Gastrocnemius medialis (tissue), 4 donors: ENCODE data around the gene TTBK1.

Source experiments
- POLR2A ChIP-seq, 2 donors: fragments of 450-650 bp; IDR thresholded peaks; one replicate each; pipeline ENCODE4 v1.6.1; 2017; ENCODE audit warnings: antibody characterized with exemption in 2 of 2, mild to moderate bottlenecking in 2 of 2, moderate library complexity in 2 of 2
- TF ChIP-seq, protein P1 (sequence below), 5 experiments: fragments of 450-650 bp in 3 of 5; fragments of 200-600 bp in 2 of 5; sonication (generic) in 2 of 5; IDR thresholded peaks in 4 of 5; conservative IDR thresholded peaks in 1 of 5; 1 replicate in 4 of 5; 2 replicates in 1 of 5; pipeline ENCODE4 v1.5.1; 2016 to 2019; ENCODE audit warnings: antibody characterized with exemption in 5 of 5, mild to moderate bottlenecking in 3 of 5, moderate library complexity in 3 of 5

DNA sequence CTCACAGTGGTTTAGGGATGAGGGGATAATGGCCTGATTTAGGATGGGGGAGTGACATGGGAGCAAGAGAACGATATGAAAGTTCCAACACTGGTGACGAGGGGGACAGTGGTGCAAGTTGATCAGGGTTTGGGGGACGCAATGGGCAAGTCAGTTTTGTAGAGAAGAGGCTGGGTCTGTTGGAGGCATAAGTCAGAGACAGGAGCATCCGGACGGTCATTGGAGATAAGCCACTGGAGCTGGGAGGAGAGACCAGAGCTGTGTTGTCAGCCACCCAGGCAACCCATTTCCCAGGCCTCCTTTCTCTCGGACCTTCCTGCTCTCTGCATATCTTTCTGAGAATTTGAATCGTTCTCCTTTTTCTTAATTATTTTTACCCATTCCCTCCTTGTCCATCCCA, 23.5 kb upstream of the TTBK1 start:
- TF ChIP-seq, protein P1, sequence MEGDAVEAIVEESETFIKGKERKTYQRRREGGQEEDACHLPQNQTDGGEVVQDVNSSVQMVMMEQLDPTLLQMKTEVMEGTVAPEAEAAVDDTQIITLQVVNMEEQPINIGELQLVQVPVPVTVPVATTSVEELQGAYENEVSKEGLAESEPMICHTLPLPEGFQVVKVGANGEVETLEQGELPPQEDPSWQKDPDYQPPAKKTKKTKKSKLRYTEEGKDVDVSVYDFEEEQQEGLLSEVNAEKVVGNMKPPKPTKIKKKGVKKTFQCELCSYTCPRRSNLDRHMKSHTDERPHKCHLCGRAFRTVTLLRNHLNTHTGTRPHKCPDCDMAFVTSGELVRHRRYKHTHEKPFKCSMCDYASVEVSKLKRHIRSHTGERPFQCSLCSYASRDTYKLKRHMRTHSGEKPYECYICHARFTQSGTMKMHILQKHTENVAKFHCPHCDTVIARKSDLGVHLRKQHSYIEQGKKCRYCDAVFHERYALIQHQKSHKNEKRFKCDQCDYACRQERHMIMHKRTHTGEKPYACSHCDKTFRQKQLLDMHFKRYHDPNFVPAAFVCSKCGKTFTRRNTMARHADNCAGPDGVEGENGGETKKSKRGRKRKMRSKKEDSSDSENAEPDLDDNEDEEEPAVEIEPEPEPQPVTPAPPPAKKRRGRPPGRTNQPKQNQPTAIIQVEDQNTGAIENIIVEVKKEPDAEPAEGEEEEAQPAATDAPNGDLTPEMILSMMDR (IDR thresholded peaks at IDR 0.05 in 4 of 5, conservative IDR thresholded peaks at IDR 0.05 in 1 of 5): no peak
- no peak for TF ChIP-seq POLR2A (IDR thresholded peaks at IDR 0.05)
